H1 (cell line): ENCODE measurements around the gene CAPN9. TPM values are rescaled to one million over a fixed set of nuclear protein-coding genes. Genes with fewer than 3 reads are reported as not detected.

Experiments used
- CTCF ChIA-PET: fragments of 300-600 bp; sonication (Branson Sonifier 250); formaldehyde crosslinking; loops from one replicate; lab custom pipeline; 2021; ENCODE audit not compliant: partially characterized antibody; lab: Charles Lee
- POLR2A ChIA-PET: fragments of 300-600 bp; sonication (Branson Sonifier 250); formaldehyde crosslinking; loops from one replicate; lab custom pipeline; 2021; ENCODE audit warnings: inconsistent platforms; ENCODE audit not compliant: partially characterized antibody; lab: Charles Lee
- DNase-seq, 2 experiments: peaks; one replicate each; pipeline versions ENCODE4 v3.0.0 to v3.0.0-alpha.2; 2010 to 2022; ENCODE audit warnings: low spot score in 2 of 2, low read depth in 1 of 2, mixed read lengths in 1 of 2
- FAIRE-seq: peaks from 2 replicates; lab custom pipeline; 2011; peaks lifted over from hg19 to GRCh38; lab: Jason Lieb, UNC
- H2AFZ ChIP-seq: 2 replicates; pipeline ENCODE4 v1.8.1; 2012; ENCODE audit warnings: low read length, inconsistent platforms
- H2AK5ac ChIP-seq: 2 replicates; pipeline ENCODE4 v1.6.1; 2013; ENCODE audit warnings: low read depth, low read length
- H2BK120ac ChIP-seq: replicated peaks from 2 replicates; pipeline ENCODE3; 2013; ENCODE audit warnings: low read depth, low read length, inconsistent platforms
- H2BK12ac ChIP-seq: 2 replicates; pipeline ENCODE4 v1.6.1; 2013; ENCODE audit warnings: low read depth, low read length
- H2BK15ac ChIP-seq: 2 replicates; pipeline ENCODE4 v1.6.1; 2013; ENCODE audit warnings: low read length
- H2BK20ac ChIP-seq: 2 replicates; pipeline ENCODE4 v1.6.1; 2013; ENCODE audit warnings: low read length
- H2BK5ac ChIP-seq: 2 replicates; pipeline ENCODE4 v1.6.1; 2013; ENCODE audit warnings: low read depth, low read length
- H3K14ac ChIP-seq: 2 replicates; pipeline ENCODE4 v1.6.1; 2013; ENCODE audit warnings: inconsistent platforms; ENCODE audit not compliant: insufficient read length
- H3K18ac ChIP-seq: 2 replicates; pipeline ENCODE4 v1.6.1; 2013; ENCODE audit warnings: low read length; ENCODE audit errors: extremely low read depth
- H3K23ac ChIP-seq: 2 replicates; pipeline ENCODE4 v1.6.1; 2013; ENCODE audit warnings: inconsistent platforms; ENCODE audit not compliant: insufficient read length
- H3K23me2 ChIP-seq: 2 replicates; pipeline ENCODE4 v1.6.1; 2013; ENCODE audit warnings: low read depth, low read length
- H3K27ac ChIP-seq: 2 replicates; pipeline ENCODE4 v1.6.1; 2011; ENCODE audit warnings: low read depth, low read length, inconsistent platforms
- H3K27me3 ChIP-seq, 4 experiments: replicated peaks in 1 of 4; 1 replicate in 1 of 4; 2 replicates in 3 of 4; pipeline versions ENCODE4 v1.6.1 to v1.8.1; 2011 to 2013; ENCODE audit warnings: low read length in 3 of 4, mild to moderate bottlenecking in 3 of 4, inconsistent platforms in 2 of 4, mixed read lengths in 2 of 4, moderate library complexity in 1 of 4; ENCODE audit not compliant: control insufficient read depth in 3 of 4, insufficient read depth in 3 of 4; ENCODE audit errors: extremely low read depth in 1 of 4
- H3K36me3 ChIP-seq, 4 experiments: 2 replicates each; pipeline versions ENCODE4 v1.6.1 to v1.8.1; 2011 to 2013; ENCODE audit warnings: mild to moderate bottlenecking in 4 of 4, low read length in 3 of 4, moderate library complexity in 2 of 4, control low read depth in 1 of 4, inconsistent platforms in 1 of 4; ENCODE audit not compliant: insufficient read depth in 4 of 4, control insufficient read depth in 2 of 4
- H3K4ac ChIP-seq: replicated peaks from 2 replicates; pipeline ENCODE3; 2013; ENCODE audit warnings: low read length, low read depth, mixed read lengths, inconsistent platforms; ENCODE audit not compliant: insufficient read length
- H3K4me1 ChIP-seq, 4 experiments: replicated peaks in 1 of 4; 1 replicate in 1 of 4; 2 replicates in 3 of 4; pipeline versions ENCODE4 v1.6.1 to v1.8.1; 2011 to 2013; ENCODE audit warnings: low read length in 3 of 4, inconsistent platforms in 2 of 4, mixed read lengths in 1 of 4; ENCODE audit not compliant: insufficient read depth in 4 of 4, control insufficient read depth in 3 of 4
- H3K4me2 ChIP-seq, 2 experiments: 2 replicates each; pipeline versions ENCODE4 v1.6.1 to v1.8.1; 2011 to 2013; ENCODE audit warnings: low read depth in 2 of 2, low read length in 2 of 2, control low read depth in 1 of 2, inconsistent platforms in 1 of 2, mild to moderate bottlenecking in 1 of 2; ENCODE audit not compliant: insufficient read depth in 1 of 2
- H3K4me3 ChIP-seq, 4 experiments: fragments of 200-600, 300-600 bp in 1 of 4; sonication (generic), shearing (Covaris generic), sonication (Bioruptor Twin) in 1 of 4; 2 replicates each; pipeline versions ENCODE4 v1.5.1 to v1.8.1; 2011 to 2016; ENCODE audit warnings: low read length in 4 of 4, low read depth in 3 of 4, control low read depth in 2 of 4, inconsistent platforms in 2 of 4, mild to moderate bottlenecking in 2 of 4, mixed read lengths in 1 of 4, moderate library complexity in 1 of 4; ENCODE audit not compliant: insufficient read depth in 2 of 4; ENCODE audit errors: extremely low read depth in 1 of 4
- H3K56ac ChIP-seq: replicated peaks from 2 replicates; pipeline ENCODE3; 2013; ENCODE audit warnings: low read depth, mild to moderate bottlenecking, mixed read lengths, low read length, inconsistent platforms; ENCODE audit not compliant: insufficient read length
- H3K79me1 ChIP-seq: 2 replicates; pipeline ENCODE4 v1.6.1; 2013; ENCODE audit warnings: low read depth, low read length, control low read depth
- H3K79me2 ChIP-seq, 2 experiments: 2 replicates each; pipeline versions ENCODE4 v1.6.1 to v1.8.1; 2012 to 2013; ENCODE audit warnings: low read length in 2 of 2, mild to moderate bottlenecking in 2 of 2, inconsistent platforms in 1 of 2; ENCODE audit not compliant: insufficient read depth in 2 of 2, control insufficient read depth in 1 of 2
- H3K9ac ChIP-seq, 4 experiments: replicated peaks in 1 of 4; 1 replicate in 1 of 4; 2 replicates in 3 of 4; pipeline versions ENCODE4 v1.6.1 to v1.8.1; 2011 to 2013; ENCODE audit warnings: low read depth in 3 of 4, low read length in 3 of 4, control low read depth in 2 of 4, mild to moderate bottlenecking in 2 of 4, moderate library complexity in 2 of 4, inconsistent platforms in 1 of 4; ENCODE audit errors: extremely low read depth in 1 of 4
- H3K9me3 ChIP-seq, 2 experiments: 2 replicates each; pipeline versions ENCODE4 v1.6.1 to v1.8.1; 2012 to 2013; ENCODE audit warnings: mild to moderate bottlenecking in 2 of 2, moderate library complexity in 2 of 2, control low read depth in 1 of 2, inconsistent platforms in 1 of 2, low read depth in 1 of 2, low read length in 1 of 2, mixed read lengths in 1 of 2; ENCODE audit not compliant: insufficient read depth in 2 of 2
- H4K20me1 ChIP-seq, 2 experiments: replicated peaks in 1 of 2; 2 replicates each; pipeline versions ENCODE3 to v1.8.1; 2011 to 2013; ENCODE audit warnings: inconsistent platforms in 2 of 2, low read length in 2 of 2, mild to moderate bottlenecking in 1 of 2; ENCODE audit not compliant: insufficient read depth in 2 of 2, control insufficient read depth in 1 of 2
- H4K5ac ChIP-seq: 2 replicates; pipeline ENCODE4 v1.6.1; 2013; ENCODE audit warnings: low read length, low read depth, mixed read lengths, inconsistent platforms; ENCODE audit not compliant: insufficient read length
- H4K8ac ChIP-seq: 2 replicates; pipeline ENCODE4 v1.8.0; 2013; ENCODE audit warnings: mild to moderate bottlenecking, moderate library complexity, low read length, inconsistent platforms; ENCODE audit not compliant: insufficient read depth; ENCODE audit errors: extremely low read depth
- H4K91ac ChIP-seq: replicated peaks from 2 replicates; pipeline ENCODE3; 2013; ENCODE audit warnings: low read length, mixed read lengths, inconsistent platforms; ENCODE audit not compliant: insufficient read length
- ATF2 ChIP-seq: IDR thresholded peaks from 2 replicates; pipeline ENCODE4 v1.6.1; 2012; ENCODE audit warnings: low read length, inconsistent platforms
- BACH1 ChIP-seq: IDR thresholded peaks from 2 replicates; pipeline ENCODE4 v1.6.1; 2012; ENCODE audit warnings: low read length, improper control_type of control experiment
- BRCA1 ChIP-seq: IDR thresholded peaks from 2 replicates; pipeline ENCODE4 v1.6.1; 2012; ENCODE audit warnings: low read depth, low read length, improper control_type of control experiment
- CHD2 ChIP-seq: IDR thresholded peaks from 2 replicates; pipeline ENCODE4 v1.6.1; 2012; ENCODE audit warnings: low read length, improper control_type of control experiment
- E2F6 ChIP-seq: IDR thresholded peaks from 2 replicates; pipeline ENCODE4 v1.6.1; 2012; ENCODE audit warnings: inconsistent platforms
- JUND ChIP-seq: IDR thresholded peaks from 2 replicates; pipeline ENCODE4 v1.6.1; 2011; ENCODE audit warnings: mild to moderate bottlenecking, improper control_type of control experiment, low read length
- KDM1A ChIP-seq: fragments of 200-600, 300-600 bp; sonication (generic); IDR thresholded peaks from 2 replicates; pipeline ENCODE4 v1.7.1; 2016; ENCODE audit warnings: mild to moderate bottlenecking, low read length, borderline replicate concordance
- SAP30 ChIP-seq: fragments of 300-600 bp; sonication (generic); IDR thresholded peaks from 2 replicates; pipeline ENCODE4 v1.7.1; 2012; ENCODE audit warnings: low read length, moderate library complexity, mild to moderate bottlenecking, inconsistent platforms; ENCODE audit not compliant: insufficient read depth, insufficient replicate concordance
- SUZ12 ChIP-seq: fragments of 200-600 bp; sonication (generic); IDR thresholded peaks from 2 replicates; pipeline ENCODE4 v1.6.1; 2012; ENCODE audit warnings: mild to moderate bottlenecking, inconsistent platforms, low read length, moderate library complexity, mixed read lengths
- TAF1 ChIP-seq: IDR thresholded peaks from 2 replicates; pipeline ENCODE4 v1.6.1; 2011; ENCODE audit warnings: mild to moderate bottlenecking, low read depth, low read length
- TBP ChIP-seq: IDR thresholded peaks from 2 replicates; pipeline ENCODE4 v1.6.1; 2011; ENCODE audit warnings: low read depth, low read length, improper control_type of control experiment
- TCF12 ChIP-seq: IDR thresholded peaks from 2 replicates; pipeline ENCODE4 v1.6.1; 2011; ENCODE audit warnings: low read depth, mild to moderate bottlenecking, low read length
- YY1 ChIP-seq: IDR thresholded peaks from 2 replicates; pipeline ENCODE4 v1.6.1; 2011; ENCODE audit warnings: low read depth, mild to moderate bottlenecking, low read length
- WGBS, 2 experiments: shearing (Covaris generic) in 1 of 2; methylation state at CpG; one replicate each; pipeline versions ENCODE4 v1.1.6 to v1.1.7; 2013 to 2015; ENCODE audit warnings: low lambda C conversion rate in 2 of 2, mixed read lengths in 2 of 2, inconsistent platforms in 1 of 2, low coverage in 1 of 2, missing lambda C conversion rate in 1 of 2; ENCODE audit not compliant: insufficient replicate concordance in 2 of 2, insufficient coverage in 1 of 2, insufficient read length in 1 of 2; ENCODE audit errors: extremely low coverage in 1 of 2, missing lambda C conversion rate in 1 of 2; 5-methylcytosine and 5-hydroxymethylcytosine counted together
- polyA plus RNA-seq, 7 experiments: library from polyadenylated mRNA; depleted of rRNA in 3 of 7; stranded (reverse) in 5 of 7; unstranded in 2 of 7; fragments of >200 nt in 5 of 7; fragments of 200-250 nt in 2 of 7; gene quantifications; 1 replicate in 5 of 7; 2 replicates in 1 of 7; 4 replicates in 1 of 7; pipeline versions ENCODE4 v1.2.1 to v1.2.3, GENCODE V29; 2011 to 2013; ENCODE audit warnings: missing spikeins in 2 of 7, mixed read lengths in 2 of 7
- total RNA-seq: library from RNA; stranded (reverse); fragmentation: NEBNext Ultra II Directional; extraction: Animal tissue kit (Norgen Biotek cat#: 25700); gene quantifications from 2 replicates; pipeline ENCODE4 v1.2.1, GENCODE V29; 2021

CAPN9 gene
- total and polyA plus RNA-seq, 2 of the 8 experiments (the other 6 are each of a cell fraction or from before 2014, with no cell fraction given), result 0.22 to 0.76 TPM

GRCh38 chr1:230833511-230833910 lies 86.3 kb downstream of the CAPN9 start:
- Histone ChIP-seq H2BK5ac (no peak overlapping the region), H2BK20ac (no peak overlapping the region), H3K36me3 (no peaks in the 10 kb centered on the region), H3K56ac (no peak overlapping the region), H3K23ac (no peak overlapping the region), H3K79me2 (no peaks in the 10 kb centered on the region), H3K9me3 (no peaks in the 10 kb centered on the region), H3K4me2 (no peak overlapping the region), H2BK120ac (no peak overlapping the region), H3K23me2 (no peaks in the 10 kb centered on the region), H2AK5ac (no peak overlapping the region), H4K8ac (no peak overlapping the region), H3K14ac (no peak overlapping the region), H3K27ac (no peak overlapping the region), H4K5ac (no peak overlapping the region), H2AFZ (no peak overlapping the region), H3K18ac (no peak overlapping the region), H4K20me1 (peaks cover 0 to 2% of the 10 kb centered on the region in 2 experiments), H3K4me1 (0 out of 7 replicates have a peak, but pooled peaks cover 0 to 2% (median 0%) of the 10 kb centered on the region in 4 experiments), H3K27me3 (no peaks in the 10 kb centered on the region), H3K9ac (no peak overlapping the region), H3K79me1 (no peaks in the 10 kb centered on the region; the same call in 1 of the 2 replicates), H3K4ac (no peak overlapping the region), H4K91ac (no peak overlapping the region), H2BK15ac (no peak overlapping the region), H2BK12ac (no peak overlapping the region), H3K4me3 (no peak overlapping the region)
- WGBS, 2 experiments, result 91% methylated on average over 3 of the region's 3 CpGs; no CpG with 5 or more reads in 1 of the 2 experiments
- ChIA-PET POLR2A (no interaction called here), CTCF (interaction anchor here (1.0 kb wide), 1 partner anchor 19 kb away, joined by 3 read pairs; no protein-coding TSS in a partner anchor)
- no peak for FAIRE-seq
- no peak for DNase-seq
- TF ChIP-seq YY1, result no peak
- no peak for TF ChIP-seq BACH1
- TF ChIP-seq SUZ12, result no peak
- no peak for TF ChIP-seq ATF2
- no peak for TF ChIP-seq BRCA1
- TF ChIP-seq KDM1A, result no peak
- TF ChIP-seq TCF12, result no peak
- no peak for TF ChIP-seq E2F6
- TF ChIP-seq CHD2, result no peak
- TF ChIP-seq JUND, result no peak
- TF ChIP-seq TAF1, result no peak
- TF ChIP-seq SAP30, result no peak
- TF ChIP-seq TBP, result no peak
